Tibial artery (tissue), 4 donors: ENCODE data around the gene GRID2.

Source experiments
- DNase-seq, 2 donors: peaks; one replicate each; pipeline ENCODE4 v3.0.0-alpha.2; 2019
- H3K27ac ChIP-seq, 2 donors: fragments of 200-600 bp; sonication (generic) in 1 of 2; 1 replicate in 1 of 2; 2 replicates in 1 of 2; pipeline ENCODE4 v1.5.1; 2018 to 2019; ENCODE audit warnings: mild to moderate bottlenecking in 1 of 2
- H3K27me3 ChIP-seq, 2 donors: fragments of 200-600 bp; sonication (generic) in 1 of 2; one replicate each; pipeline versions ENCODE4 v1.5.1 to v1.6.0; 2016 to 2019
- H3K36me3 ChIP-seq, 3 donors: fragments of 200-600 bp; sonication (generic) in 2 of 3; one replicate each; pipeline ENCODE4 v1.5.1; 2016 to 2019; ENCODE audit warnings: mild to moderate bottlenecking in 2 of 3
- H3K4me1 ChIP-seq, 4 donors: fragments of 200-600 bp; sonication (generic) in 2 of 4; 1 replicate in 3 of 4; 2 replicates in 1 of 4; pipeline ENCODE4 v1.5.1; 2016 to 2019
- H3K4me3 ChIP-seq, 2 donors: fragments of 200-600 bp; sonication (generic) in 1 of 2; 1 replicate in 1 of 2; 2 replicates in 1 of 2; pipeline ENCODE4 v1.5.1; 2018 to 2019; ENCODE audit warnings: mild to moderate bottlenecking in 2 of 2
- H3K9me3 ChIP-seq, 3 donors: fragments of 200-600 bp; sonication (generic) in 1 of 3; one replicate each; pipeline ENCODE4 v1.5.1; 2016 to 2019
- intact Hi-C: fragments of 100-400 bp; cut with DNase I; formaldehyde crosslinking; loops from one replicate; pipeline ENCODE4 v1.15.0; 2023; ENCODE audit warnings: low total_unique reads
- TF ChIP-seq, protein P1 (sequence below), 2 experiments: fragments of 200-600 bp in 1 of 2; fragments of 450-650 bp in 1 of 2; IDR thresholded peaks; one replicate each; pipeline ENCODE4 v1.5.1; 2017 to 2019; ENCODE audit warnings: antibody characterized with exemption in 2 of 2, mild to moderate bottlenecking in 1 of 2, moderate library complexity in 1 of 2

The GRID2 gene

DNA sequence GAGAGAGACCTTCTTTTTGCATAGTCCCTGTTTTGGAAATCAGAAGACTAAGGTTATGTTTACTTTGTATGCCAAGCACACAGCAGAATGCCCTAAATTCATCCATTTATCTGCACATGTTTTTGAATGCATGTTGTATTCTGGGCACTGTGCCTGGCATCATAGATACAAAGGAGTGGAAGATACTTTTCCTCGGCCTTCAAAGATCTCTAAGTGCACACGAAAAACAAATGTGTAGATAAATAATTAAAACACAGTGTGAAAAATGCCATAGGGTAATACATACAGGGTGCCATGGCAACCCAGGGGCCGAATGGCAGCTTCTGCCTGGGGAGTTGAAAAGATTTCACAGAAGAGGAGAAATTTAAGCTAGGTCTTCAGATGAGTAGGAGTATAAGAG lies 1134.2 kb downstream of the GRID2 start:
- no peaks in the 10 kb centered on the region for H3K4me1 ChIP-seq
- no peaks in the 10 kb centered on the region for H3K36me3 ChIP-seq
- H3K4me3 ChIP-seq, result no peak overlapping the region
- DNase-seq, result no peak
- intact Hi-C loops, result no loop called here
- no peaks in the 10 kb centered on the region for H3K27me3 ChIP-seq
- H3K27ac ChIP-seq, result no peak overlapping the region
- H3K9me3 ChIP-seq, result no peaks in the 10 kb centered on the region
- TF ChIP-seq, protein P1, sequence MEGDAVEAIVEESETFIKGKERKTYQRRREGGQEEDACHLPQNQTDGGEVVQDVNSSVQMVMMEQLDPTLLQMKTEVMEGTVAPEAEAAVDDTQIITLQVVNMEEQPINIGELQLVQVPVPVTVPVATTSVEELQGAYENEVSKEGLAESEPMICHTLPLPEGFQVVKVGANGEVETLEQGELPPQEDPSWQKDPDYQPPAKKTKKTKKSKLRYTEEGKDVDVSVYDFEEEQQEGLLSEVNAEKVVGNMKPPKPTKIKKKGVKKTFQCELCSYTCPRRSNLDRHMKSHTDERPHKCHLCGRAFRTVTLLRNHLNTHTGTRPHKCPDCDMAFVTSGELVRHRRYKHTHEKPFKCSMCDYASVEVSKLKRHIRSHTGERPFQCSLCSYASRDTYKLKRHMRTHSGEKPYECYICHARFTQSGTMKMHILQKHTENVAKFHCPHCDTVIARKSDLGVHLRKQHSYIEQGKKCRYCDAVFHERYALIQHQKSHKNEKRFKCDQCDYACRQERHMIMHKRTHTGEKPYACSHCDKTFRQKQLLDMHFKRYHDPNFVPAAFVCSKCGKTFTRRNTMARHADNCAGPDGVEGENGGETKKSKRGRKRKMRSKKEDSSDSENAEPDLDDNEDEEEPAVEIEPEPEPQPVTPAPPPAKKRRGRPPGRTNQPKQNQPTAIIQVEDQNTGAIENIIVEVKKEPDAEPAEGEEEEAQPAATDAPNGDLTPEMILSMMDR (IDR thresholded peaks at IDR 0.05), result no peak

DNA sequence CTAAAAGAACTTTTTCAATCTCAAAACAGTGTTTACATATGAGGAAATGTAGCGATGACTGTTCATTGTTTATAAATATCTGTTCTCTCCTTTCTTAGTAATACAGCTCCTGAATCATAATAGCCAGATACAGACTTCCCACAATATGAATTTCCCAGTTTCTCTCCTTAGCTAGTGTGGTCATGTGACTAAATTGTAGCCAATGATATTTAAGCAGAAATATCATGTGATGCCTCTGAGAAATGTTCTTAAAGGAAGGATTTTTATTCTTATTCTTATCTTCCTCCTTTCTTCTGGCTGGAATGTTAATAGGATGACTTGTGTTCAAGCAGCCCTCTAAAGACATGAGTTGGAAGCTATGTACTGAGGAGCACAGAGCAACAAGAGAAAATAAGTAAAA lies 1141.1 kb downstream of the GRID2 start:
- no peak for DNase-seq
- intact Hi-C loops, result no loop called here
- H3K4me1 ChIP-seq, result no peaks in the 10 kb centered on the region
- no peak overlapping the region for H3K4me3 ChIP-seq
- no peak overlapping the region for H3K27ac ChIP-seq
- no peaks in the 10 kb centered on the region for H3K27me3 ChIP-seq
- no peaks in the 10 kb centered on the region for H3K36me3 ChIP-seq
- TF ChIP-seq, protein P1 (IDR thresholded peaks at IDR 0.05), result no peak
- no peaks in the 10 kb centered on the region for H3K9me3 ChIP-seq

GRCh38 chr4:93446038-93446437 lies 1142.3 kb downstream of the GRID2 start:
- Histone ChIP-seq H3K27ac (no peak overlapping the region), H3K36me3 (no peaks in the 10 kb centered on the region), H3K4me3 (no peak overlapping the region), H3K4me1 (no peaks in the 10 kb centered on the region), H3K9me3 (no peaks in the 10 kb centered on the region), H3K27me3 (no peaks in the 10 kb centered on the region)
- TF ChIP-seq, protein P1 (IDR thresholded peaks at IDR 0.05), result no peak
- DNase-seq, result no peak
- intact Hi-C loops, result no loop called here

GRCh38 chr4:93448691-93449293 lies 1145.0 kb downstream of the GRID2 start:
- no peak overlapping the region for H3K4me3 ChIP-seq
- TF ChIP-seq, protein P1 (IDR thresholded peaks at IDR 0.05), result no peak
- no peaks in the 10 kb centered on the region for H3K9me3 ChIP-seq
- no peak overlapping the region for H3K27ac ChIP-seq
- no peak for DNase-seq
- H3K27me3 ChIP-seq, result no peaks in the 10 kb centered on the region
- H3K4me1 ChIP-seq, result no peaks in the 10 kb centered on the region
- no peaks in the 10 kb centered on the region for H3K36me3 ChIP-seq
- intact Hi-C loops, result no loop called here

DNA sequence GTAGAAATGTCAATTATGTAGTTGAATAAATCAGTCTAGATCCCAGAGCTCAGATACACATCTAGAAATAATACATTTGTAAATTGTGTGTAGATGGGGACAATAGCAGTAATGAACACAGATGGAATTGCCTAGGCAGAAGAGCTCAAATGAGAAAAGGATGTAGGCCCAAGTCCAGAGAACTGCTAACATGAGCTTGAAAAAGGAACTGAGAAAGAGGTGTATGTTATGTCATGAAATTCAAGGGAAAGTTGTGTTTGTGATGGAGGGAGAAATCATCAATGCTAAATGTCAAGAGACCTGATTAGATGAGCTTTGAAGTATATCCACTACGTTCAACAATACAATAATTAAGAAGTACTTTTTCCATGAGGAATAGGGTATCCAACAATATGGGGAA lies 1148.2 kb downstream of the GRID2 start:
- Histone ChIP-seq H3K9me3 (no peaks in the 10 kb centered on the region), H3K4me3 (no peak overlapping the region), H3K27ac (no peak overlapping the region), H3K27me3 (no peaks in the 10 kb centered on the region), H3K4me1 (no peaks in the 10 kb centered on the region), H3K36me3 (no peaks in the 10 kb centered on the region)
- no peak for DNase-seq
- intact Hi-C loops, result no loop called here
- TF ChIP-seq, protein P1 (IDR thresholded peaks at IDR 0.05), result no peak

DNA sequence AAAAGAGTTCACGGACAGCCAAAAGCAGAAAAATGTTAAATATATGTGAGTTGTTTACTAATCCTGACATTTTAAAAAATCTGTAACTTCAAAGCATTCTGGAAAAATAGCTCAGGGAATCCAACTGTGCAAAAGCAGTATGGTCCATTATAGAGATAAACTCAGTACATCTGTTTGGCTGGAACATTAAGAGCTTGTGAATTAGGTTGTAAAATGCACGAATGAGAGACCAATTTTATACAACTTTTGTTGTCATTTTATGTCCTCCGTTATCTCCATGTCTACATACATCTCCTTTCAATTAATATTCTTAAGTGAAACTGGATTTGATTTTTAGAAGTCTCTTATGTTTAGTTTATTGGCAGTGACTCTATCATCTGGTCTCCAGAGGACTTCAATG lies 1157.8 kb downstream of the GRID2 start:
- no peak overlapping the region for H3K4me3 ChIP-seq
- DNase-seq, result no peak
- intact Hi-C loops, result no loop called here

More for the DNA sequence above, 1157.8 kb downstream of the GRID2 start:
- TF ChIP-seq, protein P1 (IDR thresholded peaks at IDR 0.05), result no peak
- no peaks in the 10 kb centered on the region for H3K9me3 ChIP-seq
- no peaks in the 10 kb centered on the region for H3K4me1 ChIP-seq
- no peak overlapping the region for H3K27ac ChIP-seq
- H3K27me3 ChIP-seq, result no peaks in the 10 kb centered on the region
- H3K36me3 ChIP-seq, result no peaks in the 10 kb centered on the region
